Measurements from ENCODE around the gene TLX2.

TLX2 gene

GRCh38 chr2:74499940-74500577 lies 14.2 kb upstream of the TLX2 start:
- H3K27ac ChIP-seq (ENCODE audit: low read length): no peak overlapping the region
- H3K36me3 ChIP-seq (replicated peaks; ENCODE audit: insufficient read depth, low read length): no peaks in the 10 kb centered on the region
- H3F3A ChIP-seq (ENCODE audit: insufficient read depth, low read length): 0 out of 2 replicates have a peak, but pooled peaks cover 13% of the 10 kb centered on the region
- no peak for DNase-seq
- H3K4me3 ChIP-seq (ENCODE audit: low read length): no peak overlapping the region
- no peaks in the 10 kb centered on the region for H3K9me2 ChIP-seq (replicated peaks; ENCODE audit: insufficient read depth, low read length)
- H3K79me2 ChIP-seq (ENCODE audit: low read length): no peaks in the 10 kb centered on the region
- H3K9me3 ChIP-seq (replicated peaks; ENCODE audit: insufficient read depth, low read length): no peaks in the 10 kb centered on the region
- H3K4me2 ChIP-seq (ENCODE audit: low read depth, low read length): no peak overlapping the region
- peaks cover 25% of the 10 kb centered on the region for H3K27me3 ChIP-seq (replicated peaks; ENCODE audit: insufficient read depth, low read length)
- H3K9ac ChIP-seq (ENCODE audit: low read length): no peak overlapping the region
- no peak overlapping the region for H2AFZ ChIP-seq (ENCODE audit: low read length)
- H4K20me1 ChIP-seq (ENCODE audit: insufficient read depth, low read length): no peaks in the 10 kb centered on the region
- H3K4me1 ChIP-seq (ENCODE audit: low read length): peaks cover 6% of the 10 kb centered on the region; the same call in 1 of the 2 replicates
- no peak for TF ChIP-seq EZH2 (optimal IDR thresholded peaks at IDR 0.05; ENCODE audit: low read depth, low read length)
- no peak for TF ChIP-seq EZH2phosphoT487 (IDR thresholded peaks at IDR 0.05; ENCODE audit: low read length)
- TF ChIP-seq CTCF (IDR thresholded peaks at IDR 0.05; ENCODE audit: low read length): no peak

GRCh38 chr2:74500578-74500946 lies 13.7 kb upstream of the TLX2 start:
- Histone ChIP-seq H4K20me1 (ENCODE audit: insufficient read depth, low read length) (no peaks in the 10 kb centered on the region), H3K27me3 (replicated peaks; ENCODE audit: insufficient read depth, low read length) (peaks cover 25% of the 10 kb centered on the region)

GRCh38 chr2:74501335-74502071 lies 12.7 kb upstream of the TLX2 start:
- Histone ChIP-seq H3K9me3 (replicated peaks; ENCODE audit: insufficient read depth, low read length) (no peaks in the 10 kb centered on the region), H3K27me3 (replicated peaks; ENCODE audit: insufficient read depth, low read length) (peaks cover 25% of the 10 kb centered on the region), H4K20me1 (ENCODE audit: insufficient read depth, low read length) (no peaks in the 10 kb centered on the region), H3K79me2 (ENCODE audit: low read length) (peaks cover 6% of the 10 kb centered on the region), H3K4me3 (ENCODE audit: low read length) (no peak overlapping the region), H3K9ac (ENCODE audit: low read length) (no peak overlapping the region), H3K9me2 (replicated peaks; ENCODE audit: insufficient read depth, low read length) (no peaks in the 10 kb centered on the region), H3F3A (ENCODE audit: insufficient read depth, low read length) (0 out of 2 replicates have a peak, but pooled peaks cover 14% of the 10 kb centered on the region), H3K36me3 (replicated peaks; ENCODE audit: insufficient read depth, low read length) (no peaks in the 10 kb centered on the region), H2AFZ (ENCODE audit: low read length) (no peak overlapping the region), H3K27ac (ENCODE audit: low read length) (no peak overlapping the region), H3K4me1 (ENCODE audit: low read length) (peaks cover 7% of the 10 kb centered on the region), H3K4me2 (ENCODE audit: low read depth, low read length) (no peak overlapping the region)
- no peak for DNase-seq
- TF ChIP-seq EZH2 (optimal IDR thresholded peaks at IDR 0.05; ENCODE audit: low read depth, low read length) (no peak), EZH2phosphoT487 (IDR thresholded peaks at IDR 0.05; ENCODE audit: low read length) (no peak), CTCF (IDR thresholded peaks at IDR 0.05; ENCODE audit: low read length) (no peak)

More at GRCh38 chr2:74500578-74500946, 13.7 kb upstream of the TLX2 start:
- Histone ChIP-seq H3K4me2 (ENCODE audit: low read depth, low read length) (no peak overlapping the region), H3K9me2 (replicated peaks; ENCODE audit: insufficient read depth, low read length) (no peaks in the 10 kb centered on the region), H3K9ac (ENCODE audit: low read length) (no peak overlapping the region), H3K4me3 (ENCODE audit: low read length) (no peak overlapping the region), H3F3A (ENCODE audit: insufficient read depth, low read length) (0 out of 2 replicates have a peak, but pooled peaks cover 14% of the 10 kb centered on the region), H3K79me2 (ENCODE audit: low read length) (no peaks in the 10 kb centered on the region), H3K27ac (ENCODE audit: low read length) (no peak overlapping the region), H3K9me3 (replicated peaks; ENCODE audit: insufficient read depth, low read length) (no peaks in the 10 kb centered on the region), H3K4me1 (ENCODE audit: low read length) (peaks cover 6% of the 10 kb centered on the region; the same call in 1 of the 2 replicates), H2AFZ (ENCODE audit: low read length) (no peak overlapping the region), H3K36me3 (replicated peaks; ENCODE audit: insufficient read depth, low read length) (no peaks in the 10 kb centered on the region)
- DNase-seq: no peak
- TF ChIP-seq EZH2 (optimal IDR thresholded peaks at IDR 0.05; ENCODE audit: low read depth, low read length) (no peak), EZH2phosphoT487 (IDR thresholded peaks at IDR 0.05; ENCODE audit: low read length) (no peak), CTCF (IDR thresholded peaks at IDR 0.05; ENCODE audit: low read length) (no peak)
